GM21381 (cell line): ENCODE measurements around the gene LLCFC1.

Source experiments
- ATAC-seq: cut with Tn5 transposase; IDR thresholded peaks from one replicate; pipeline ENCODE4 v1.9.1; 2021; ENCODE audit warnings: mild to moderate bottlenecking, moderate library complexity; ENCODE audit not compliant: unreplicated experiment

The LLCFC1 gene

DNA sequence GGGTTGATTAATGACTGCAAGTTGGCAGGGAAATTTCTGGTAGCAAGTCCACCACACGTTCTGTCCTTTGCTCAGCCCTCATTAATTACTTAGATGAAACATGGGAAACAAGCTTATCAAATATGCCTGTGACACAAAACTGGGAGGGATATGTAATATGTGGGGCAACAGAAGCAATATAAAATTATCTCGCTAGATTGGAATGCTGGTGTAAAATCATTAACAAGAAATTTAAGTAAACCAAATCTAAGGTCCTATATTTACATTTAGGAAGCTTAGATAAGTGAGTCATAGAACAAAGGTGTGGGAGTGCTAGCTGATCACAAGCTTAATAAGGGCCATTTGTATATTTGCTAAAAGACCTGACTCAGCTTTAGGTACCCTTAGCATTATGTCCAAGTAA, 29.3 kb upstream of the LLCFC1 start:
- ATAC-seq: no peak

DNA sequence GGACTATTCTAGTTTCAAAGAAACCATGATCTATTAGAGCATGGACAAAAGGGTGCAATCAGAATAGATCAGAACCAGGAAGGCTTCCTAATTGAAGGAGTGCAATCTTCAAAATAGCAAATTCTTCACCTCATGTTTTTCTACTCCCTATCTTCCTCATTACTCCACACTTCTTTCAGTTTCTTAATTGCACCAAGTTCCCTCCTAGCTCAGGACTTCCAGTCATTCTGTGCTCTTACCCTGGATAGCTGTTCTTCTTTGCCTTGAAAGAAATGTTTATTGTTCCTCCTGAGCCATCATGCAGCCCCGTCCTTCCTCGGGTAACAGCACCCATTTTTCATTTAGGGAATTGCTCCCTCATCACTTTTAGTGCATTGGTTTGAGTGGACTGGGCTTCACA, 28.8 kb upstream of the LLCFC1 start:
- no peak for ATAC-seq

DNA sequence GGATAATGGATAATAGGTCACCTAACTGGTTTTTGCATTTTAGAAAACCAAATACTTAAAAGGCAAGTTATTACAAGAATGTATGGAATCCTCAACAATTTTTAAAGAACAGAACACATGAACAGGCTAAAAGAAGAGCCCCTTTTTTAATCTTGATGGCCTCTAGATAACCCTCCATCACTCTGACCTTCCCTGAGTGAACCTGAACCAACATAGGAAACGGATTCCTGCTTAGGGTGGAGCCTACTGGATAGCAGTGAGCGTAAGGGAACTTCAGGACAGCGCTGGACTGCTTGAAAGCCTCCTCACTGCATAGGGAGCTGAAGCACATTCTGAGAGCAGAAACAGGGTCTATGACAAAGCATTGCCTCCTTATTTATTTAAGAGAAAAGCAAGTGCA, 26.2 kb upstream of the LLCFC1 start:
- ATAC-seq: no peak

DNA sequence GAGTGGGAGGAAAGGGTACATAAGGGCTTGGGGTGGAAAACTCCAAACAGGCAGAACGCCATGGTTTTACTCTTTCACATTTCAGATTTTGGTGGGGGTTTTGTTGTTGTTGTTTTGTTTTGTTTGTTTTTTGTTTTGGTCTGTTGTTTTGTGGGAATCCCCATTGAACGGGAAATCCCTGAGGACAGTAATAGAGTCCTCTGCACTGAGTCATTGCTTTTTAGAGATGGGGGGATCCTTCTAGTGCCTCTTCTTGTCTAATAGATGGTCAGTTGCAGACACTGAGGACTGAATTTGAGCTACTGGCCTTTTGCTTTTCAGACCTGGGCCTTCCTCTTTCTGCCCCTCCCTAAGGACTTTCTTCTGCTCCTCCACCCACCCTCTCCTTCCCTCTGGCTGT, 25.7 kb upstream of the LLCFC1 start:
- no peak for ATAC-seq

DNA sequence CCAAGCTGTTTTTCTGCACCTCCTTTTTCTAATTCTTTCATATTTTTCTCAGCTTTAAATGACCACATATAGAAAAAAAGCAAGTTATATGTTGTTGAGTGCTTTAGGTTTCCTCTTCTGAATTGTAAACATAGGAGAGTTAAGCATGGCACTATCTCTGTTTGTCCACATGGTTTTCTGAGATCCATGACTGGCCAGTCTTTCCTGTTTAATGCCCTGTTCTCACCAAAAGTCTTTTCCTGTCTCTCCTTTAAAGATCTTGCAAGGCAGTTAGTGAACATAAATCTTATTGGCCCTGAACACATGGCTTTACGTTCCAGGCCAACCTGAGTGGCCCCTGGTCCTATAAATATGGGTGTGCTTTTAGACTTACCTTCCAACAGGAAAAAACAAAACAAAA, 25.2 kb upstream of the LLCFC1 start:
- ATAC-seq: no peak

DNA sequence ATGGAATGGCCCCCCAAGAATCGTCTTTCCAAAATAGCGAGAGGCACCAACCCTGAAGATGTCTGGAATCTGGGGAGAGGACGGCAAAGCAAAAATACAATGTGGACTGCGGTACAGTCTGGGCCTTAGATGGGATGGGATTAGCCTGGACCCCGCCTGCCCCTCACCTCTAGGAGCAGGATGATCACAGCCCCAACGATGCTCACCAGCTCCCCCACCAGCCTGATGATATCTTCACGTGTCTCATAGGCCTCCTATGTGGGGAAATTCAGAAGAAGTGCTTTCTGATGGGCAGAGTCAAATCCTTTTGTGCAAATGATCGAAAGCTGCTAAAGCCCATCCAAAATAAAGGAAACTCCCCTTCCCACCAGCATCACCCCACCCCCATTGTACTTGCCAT, 24.0 kb upstream of the LLCFC1 start:
- ATAC-seq: no peak

DNA sequence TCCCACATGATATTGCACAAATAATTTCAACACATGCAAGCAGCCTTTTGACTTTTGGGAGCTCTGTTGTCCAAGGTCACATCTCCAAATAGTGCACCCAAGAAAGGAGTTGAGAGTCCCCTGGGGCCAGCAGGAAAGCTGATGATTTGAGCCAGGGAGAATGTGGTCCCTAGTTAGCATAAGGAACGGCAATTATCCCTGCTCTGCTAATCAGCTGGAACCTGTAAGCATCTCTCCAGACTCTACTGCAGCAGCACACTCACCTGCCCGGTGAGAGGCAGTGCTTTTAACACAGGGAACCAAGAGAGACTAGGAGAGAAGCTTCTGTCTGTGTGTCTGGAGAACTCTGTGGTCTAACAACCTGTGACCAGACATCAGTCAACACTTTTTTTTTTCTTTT, 22.8 kb upstream of the LLCFC1 start:
- ATAC-seq: no peak

DNA sequence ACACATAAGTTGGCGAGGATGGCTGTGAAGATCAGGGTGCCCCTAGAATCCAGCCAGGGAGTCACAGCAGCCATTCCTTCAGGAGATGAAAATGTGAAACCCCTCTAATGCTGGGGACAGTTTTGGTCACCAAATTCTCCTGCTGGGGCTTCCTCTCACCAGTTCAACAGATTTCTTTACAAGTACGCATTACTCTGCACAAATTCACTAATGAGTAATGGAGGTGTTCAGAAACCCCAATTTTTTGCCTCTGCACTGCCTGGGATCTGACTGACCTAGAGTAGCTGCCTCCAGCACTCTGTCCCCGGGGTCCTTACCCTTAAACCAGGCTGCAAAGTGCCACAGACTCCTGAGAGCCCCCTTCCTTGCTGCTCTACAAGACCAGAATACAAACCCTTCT, 21.8 kb upstream of the LLCFC1 start:
- ATAC-seq: no peak

DNA sequence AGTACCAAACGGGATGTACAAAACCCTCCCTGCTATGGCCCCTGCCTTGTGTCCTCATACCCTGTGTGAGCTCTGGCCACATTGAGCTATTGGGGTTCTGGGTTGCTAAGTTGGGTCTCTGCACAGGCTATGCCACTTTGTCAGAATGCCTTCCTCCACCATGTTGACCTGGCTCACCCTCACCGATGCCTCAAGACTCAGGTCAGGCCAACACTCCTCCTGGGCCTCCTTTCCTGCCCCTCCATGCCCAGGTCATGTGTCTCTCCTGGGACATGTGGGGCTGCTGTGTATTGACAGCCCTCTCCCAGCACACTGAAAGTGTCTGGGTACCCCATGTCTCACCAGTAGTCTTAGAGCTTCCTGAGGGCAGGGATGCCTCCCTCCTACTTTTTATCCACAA, 20.4 kb upstream of the LLCFC1 start:
- ATAC-seq: no peak

DNA sequence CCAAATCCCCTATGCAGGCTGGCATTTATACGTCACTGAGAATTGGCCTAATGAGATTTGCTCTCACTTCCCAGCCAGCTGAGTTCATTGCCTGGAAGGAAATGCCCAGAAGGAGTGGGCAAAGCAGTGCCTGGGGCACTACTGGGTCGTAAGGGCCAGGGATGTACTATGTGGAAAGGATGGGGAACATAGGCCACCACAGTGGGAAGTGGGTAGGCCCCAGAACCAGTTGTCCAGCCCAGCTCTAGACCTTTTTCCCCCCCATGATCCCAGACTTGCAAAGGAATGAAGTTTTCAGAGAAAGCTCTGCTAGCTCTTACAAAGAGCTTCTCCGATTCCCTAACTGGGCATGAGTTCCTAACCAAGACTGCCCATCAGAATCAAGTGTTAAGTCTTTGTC, 19.6 kb upstream of the LLCFC1 start:
- no peak for ATAC-seq

DNA sequence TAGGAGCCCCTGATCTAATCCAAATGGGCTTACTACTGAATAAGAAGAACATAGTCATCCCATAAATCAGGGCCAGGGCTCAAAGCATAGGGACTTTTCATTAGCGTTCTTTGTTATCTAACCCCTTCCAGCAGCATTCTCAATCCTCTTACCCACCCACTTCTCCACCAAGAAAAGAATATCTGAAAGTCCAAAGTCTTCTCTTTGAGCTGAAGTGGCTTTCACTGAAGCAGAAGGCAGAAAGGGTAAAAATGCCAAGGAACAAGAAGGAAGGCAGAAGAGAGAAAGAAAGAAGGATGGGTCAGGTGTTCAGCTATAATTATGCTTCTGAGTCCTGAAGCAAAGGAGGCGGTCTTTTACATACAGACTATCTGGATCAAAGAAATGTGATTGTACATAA, 15.9 kb upstream of the LLCFC1 start:
- no peak for ATAC-seq

DNA sequence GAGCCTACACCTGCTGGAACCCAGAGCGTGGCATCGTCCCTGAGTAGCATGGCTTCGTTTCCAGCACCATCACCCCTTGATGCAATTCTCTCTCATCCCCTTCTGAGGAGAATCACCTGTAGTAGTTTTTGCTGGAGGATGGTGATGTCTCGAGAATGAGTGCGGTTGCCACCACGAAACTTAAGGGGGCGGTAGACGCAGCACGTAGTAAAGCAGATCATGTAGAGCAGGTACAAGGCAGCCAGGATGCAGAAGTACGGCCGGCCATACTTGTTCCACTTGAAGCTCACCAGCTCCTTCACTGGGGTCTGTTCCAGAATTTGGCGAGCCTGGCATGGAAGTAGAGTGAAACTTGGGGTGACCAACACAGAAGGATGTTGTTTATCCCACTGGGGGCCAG, 13.9 kb upstream of the LLCFC1 start:
- ATAC-seq: no peak

DNA sequence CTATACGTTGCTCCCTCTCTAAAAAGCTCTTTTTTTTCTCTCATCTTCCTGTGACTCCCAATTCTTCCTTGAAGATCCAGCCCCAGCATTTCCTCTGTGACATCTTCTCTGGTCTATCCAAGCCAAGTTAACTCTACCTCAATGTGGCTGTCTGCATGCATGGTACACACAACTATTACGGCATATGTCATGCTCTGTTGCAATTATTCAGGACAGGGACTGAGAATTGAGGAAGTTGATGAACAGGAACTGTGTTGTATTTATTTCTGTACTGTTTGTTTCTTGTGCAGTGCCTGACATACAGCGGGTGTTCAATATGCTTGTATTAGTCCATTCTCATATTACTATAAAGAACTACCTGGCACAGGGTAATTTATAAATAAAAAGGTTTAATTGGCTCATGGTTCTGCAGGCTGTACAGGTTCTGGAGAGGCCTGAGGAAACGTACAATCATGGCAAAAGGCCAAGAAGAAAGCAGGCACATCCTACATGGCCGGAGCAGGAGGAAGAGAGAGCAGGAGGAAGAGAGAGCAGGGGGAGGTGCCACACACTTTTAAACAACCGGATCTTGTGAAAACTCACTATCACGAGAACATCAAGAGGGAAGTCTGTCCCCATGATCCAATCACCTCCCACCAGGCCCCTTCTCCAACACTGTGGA, 12.1 kb upstream of the LLCFC1 start:
- no peak for ATAC-seq

DNA sequence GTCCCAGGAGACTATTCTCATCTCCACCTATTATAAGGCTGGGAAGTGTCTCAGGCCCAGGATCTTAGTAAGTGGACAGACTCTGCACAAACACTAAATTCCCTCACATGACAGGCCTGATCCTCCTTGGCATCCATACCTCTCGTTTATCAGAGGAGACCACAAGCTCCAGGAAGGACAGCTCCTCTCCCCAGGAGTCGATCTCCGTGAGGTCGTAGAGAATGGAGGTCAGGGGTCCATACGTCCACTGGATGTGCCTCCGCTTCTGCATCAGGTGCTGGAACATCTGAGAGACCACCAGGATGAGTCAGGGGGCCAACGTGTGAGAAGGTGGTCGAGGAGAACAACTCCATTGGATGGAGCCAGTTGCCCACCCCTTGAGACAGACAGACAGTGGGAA, 11.3 kb upstream of the LLCFC1 start:
- ATAC-seq: no peak

DNA sequence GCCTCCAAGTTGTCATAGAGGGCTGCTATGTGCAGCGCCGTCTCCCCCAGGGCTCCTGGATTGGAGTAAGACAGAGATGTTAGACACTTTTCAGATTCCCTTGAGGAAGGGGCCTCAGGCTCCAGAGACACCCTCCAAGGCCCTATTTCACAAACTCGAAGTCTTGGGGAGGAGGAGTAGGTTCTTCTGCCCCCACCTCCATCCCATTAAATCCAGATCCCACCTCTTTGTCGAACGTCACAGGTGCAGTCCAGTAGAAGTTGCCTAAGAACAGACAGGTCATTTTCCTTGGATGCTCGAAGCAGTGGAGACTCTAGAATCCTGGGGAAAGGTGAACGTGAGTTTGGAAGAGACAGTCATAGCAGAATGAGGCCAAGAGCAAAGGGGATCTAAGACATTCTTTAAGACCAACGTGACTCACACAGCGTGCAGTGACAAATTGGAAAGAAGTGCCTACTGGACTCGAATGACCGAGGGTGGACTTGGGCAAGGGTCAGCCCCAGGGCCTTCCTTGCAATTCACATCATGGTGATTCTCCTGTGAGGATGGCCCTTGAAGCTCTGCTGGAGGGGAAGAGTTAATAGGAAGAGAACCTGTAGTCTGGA, 9.1 kb upstream of the LLCFC1 start:
- ATAC-seq: no peak

DNA sequence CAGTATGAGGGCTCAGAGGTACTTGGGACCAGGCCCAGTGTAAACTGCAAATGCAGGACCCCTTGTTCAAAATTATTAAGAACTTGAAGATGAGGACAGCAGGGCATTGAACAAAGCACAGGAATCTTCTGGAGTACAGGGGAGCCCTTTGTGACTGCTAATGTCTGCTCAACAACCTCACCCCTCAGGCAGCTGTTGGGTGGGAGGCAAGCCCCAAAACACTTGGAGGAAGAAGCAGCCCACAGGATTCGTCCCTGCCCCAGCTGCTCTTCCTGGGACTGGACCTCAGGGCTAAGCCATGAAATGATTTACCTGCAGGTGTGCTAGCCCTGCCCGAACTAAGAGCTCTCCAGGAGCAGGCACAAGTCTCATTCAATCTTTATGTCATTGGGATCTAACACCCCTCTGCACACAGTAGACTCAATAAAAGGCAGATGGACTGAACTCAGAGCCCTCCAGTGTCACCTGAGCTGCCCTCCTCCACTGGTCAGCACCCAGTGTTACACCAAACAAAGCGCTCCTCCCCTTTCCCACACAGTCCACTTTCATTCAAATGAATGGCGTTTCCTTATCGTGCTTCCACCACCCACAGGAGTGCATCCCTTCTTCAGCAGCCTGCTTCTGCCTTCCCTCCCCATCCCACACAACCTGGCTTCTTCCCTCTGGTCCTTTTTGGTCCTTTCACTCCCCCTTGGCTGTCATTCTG, 6.7 kb upstream of the LLCFC1 start:
- no peak for ATAC-seq

DNA sequence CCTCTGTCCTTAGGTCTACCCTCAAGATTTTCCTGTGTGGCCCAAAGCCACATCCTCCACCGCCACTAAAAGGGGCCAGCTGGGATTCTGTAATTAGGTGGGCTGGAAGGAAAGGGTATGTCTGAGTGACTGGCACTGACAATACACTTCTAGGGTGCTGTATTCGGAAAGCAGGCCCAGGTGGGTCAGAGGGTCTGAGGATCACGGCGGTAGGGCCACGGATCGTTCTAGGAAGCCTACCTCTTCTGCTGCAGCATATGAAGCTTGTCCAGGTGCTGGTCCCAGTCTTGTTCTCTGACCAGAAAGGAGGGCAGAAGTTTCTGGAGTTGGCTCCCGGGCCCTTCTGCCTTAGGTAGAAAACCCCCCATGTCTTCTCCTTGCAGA, 6.2 kb upstream of the LLCFC1 start:
- no peak for ATAC-seq

DNA sequence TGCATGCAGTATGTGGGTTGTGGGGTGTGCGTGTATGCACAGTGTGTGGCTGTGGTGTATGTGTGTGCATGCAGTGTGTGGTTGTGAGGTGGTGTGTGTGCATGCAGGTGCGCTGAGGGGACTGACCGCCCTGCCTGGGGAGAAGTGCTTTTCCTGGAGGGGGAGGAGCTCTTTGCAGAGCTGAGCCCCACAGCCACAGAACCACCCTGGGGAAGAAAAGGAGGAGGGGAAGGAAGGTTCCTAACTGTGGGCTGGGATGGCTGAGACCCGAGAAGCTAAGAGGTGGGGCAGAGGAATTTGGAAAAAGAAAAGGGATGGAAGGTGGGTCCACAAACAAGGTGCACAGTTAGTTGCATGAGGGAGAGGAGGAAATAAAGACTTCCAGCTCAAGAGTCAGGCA, 5.7 kb upstream of the LLCFC1 start, which contains the start of gene TRPV5:
TSS of gene TRPV5 (minus strand) at position 123 of the 400 bp plus-strand sequence. CDS start 287 bp downstream, outside the sequence.
- no peak for ATAC-seq

DNA sequence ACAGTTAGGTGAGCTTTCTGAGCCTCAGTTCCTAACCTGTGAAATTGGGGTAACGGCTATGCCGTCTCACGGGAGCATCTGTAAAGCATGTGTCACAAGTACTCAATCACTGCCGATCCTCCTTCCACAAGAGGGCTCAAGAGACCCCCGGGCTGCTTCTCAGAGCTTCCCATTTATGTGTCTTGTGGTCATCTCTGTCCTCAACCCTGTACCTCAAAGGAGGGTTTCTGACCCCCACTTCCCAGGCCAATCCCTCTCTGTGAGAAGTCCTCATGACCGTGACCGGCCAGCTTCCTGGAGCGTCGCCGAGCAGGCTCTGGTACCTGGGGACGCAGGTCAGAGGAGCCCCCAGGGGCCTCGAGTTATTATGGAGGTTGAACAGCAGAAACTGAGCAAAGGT, 5.2 kb upstream of the LLCFC1 start:
- ATAC-seq: no peak

DNA sequence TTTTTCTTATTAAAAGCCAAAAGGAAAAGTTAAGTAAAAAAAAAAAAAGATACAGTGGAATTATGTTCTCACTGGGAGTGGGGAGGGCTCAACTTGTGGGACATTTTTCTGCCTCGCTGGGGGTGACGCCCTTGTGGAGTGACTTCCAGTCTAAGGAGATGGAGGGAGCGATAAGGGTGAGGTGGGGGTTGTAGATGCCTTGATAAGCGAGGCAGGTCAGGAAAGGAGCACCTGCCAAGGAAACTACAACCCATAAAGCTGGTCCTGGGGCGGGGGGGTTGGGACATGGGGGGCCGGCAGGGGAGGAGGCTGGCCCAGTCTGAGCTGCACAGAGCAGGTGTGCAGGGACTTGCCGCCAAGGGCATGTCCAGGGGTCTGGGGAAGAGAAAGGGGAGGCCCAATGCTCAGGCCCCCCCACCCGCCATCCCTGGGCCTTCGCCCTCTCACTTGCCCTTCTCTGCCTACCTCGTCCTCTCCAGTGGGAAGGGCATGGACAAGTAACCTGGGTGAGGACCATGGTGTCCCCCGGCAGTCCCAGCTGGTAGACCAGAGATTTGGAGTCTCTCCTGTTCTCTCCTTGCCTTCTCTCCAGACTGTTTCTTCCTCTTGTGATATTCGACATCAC, 3.2 kb upstream of the LLCFC1 start:
- no peak for ATAC-seq

DNA sequence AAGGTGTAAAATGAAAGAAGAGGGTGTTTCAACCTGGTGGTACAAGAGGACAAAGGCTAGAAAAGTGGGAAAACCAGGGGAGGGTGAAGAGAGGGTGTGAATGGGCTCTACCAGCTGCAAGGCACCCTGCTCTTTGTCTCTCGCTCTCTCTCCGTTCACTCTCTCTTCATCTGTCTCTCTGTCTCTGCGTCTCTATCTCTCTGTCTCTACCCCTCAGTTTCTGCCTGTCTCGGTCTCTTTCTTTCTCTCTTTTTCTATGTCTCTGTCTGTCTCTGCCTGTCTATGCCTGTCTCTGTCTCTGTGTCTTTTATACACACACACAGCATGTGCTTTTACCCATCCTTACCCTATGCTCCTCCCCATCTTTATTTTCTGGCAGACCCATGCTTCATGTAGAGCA, 673 bp upstream of the LLCFC1 start:
- ATAC-seq: no peak

DNA sequence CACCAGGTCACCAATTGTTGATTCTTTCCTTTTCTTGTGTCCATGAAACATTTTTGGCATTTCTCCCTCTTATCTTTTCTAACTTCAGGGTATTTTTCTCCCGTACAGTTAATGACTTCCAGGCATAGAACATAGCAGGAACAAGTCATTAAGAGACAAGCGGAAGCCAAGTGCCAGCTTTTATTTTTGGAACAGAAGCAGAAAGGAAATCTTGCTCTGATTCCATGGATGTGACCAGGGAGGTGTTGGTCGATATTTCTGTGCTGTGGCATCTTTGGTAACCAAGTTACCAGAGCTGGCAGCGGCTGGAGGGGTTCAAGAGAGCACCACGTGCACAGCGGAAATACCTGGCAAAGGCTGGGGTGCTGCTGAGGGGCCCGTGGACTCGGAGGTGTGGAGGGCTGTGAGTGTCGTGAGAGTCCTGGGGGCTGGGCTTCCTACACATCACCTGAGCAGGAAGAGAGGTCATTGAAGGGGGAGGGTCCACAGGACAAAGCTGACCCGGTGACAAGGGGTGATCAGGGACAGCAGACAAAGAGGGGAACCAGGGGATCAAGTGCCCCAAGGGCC, 1.8 kb downstream of the LLCFC1 start:
- ATAC-seq: no peak
